ENCODE data around the gene AGAP5. TPM values are rescaled to one million over a fixed set of nuclear protein-coding genes. Genes with fewer than 3 reads are reported as not detected.

Gene AGAP5
- total and polyA plus RNA-seq, 2 of the 13 experiments (the other 11 are each of a cell fraction or from before 2014, with no cell fraction given), result 5.3 to 7.9 TPM

DNA sequence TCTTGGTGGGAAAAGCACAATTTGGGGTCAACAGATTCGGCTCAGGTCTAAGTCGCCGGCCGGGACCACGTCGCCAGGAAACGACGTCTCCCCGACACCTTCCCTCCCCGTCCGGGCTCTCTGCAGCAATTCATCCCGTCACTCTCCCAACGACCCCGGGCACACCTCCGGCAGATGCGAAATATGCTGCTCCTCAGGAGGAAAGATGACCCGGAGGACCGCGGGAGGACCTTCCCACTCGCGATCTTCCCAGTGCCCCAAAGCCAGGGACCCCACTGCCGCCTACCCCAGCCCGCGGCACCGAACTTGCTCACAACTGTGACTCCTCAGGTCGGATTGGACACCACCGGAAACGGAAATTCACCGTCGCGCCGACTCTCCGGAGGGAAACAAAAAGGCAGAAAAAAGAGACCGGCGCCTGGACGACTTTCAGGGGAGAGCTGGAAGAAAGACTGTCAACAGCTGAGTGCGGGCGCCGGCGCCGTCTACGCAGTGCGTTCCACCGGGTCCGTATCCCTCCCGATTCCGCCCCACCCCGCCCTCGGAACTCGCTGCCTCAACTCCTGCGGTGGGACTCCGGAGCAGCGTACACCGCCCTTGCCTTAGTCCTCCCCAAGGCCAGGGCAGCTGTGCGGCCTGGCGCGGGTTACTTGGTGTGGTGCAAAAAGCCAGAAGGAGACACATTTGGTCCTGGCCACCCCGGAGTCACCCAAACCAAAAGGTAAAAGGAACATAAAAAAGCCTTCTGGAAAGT lies 32.4 kb upstream of the AGAP5 start (continued):
- TF ChIP-seq ZNF615 (CRISPR knock-in tag; IDR thresholded peaks at IDR 0.05; ENCODE audit: borderline replicate concordance), result peak; percentile 82; the same call in 1 of the 2 replicates
- TF ChIP-seq, protein P1, sequence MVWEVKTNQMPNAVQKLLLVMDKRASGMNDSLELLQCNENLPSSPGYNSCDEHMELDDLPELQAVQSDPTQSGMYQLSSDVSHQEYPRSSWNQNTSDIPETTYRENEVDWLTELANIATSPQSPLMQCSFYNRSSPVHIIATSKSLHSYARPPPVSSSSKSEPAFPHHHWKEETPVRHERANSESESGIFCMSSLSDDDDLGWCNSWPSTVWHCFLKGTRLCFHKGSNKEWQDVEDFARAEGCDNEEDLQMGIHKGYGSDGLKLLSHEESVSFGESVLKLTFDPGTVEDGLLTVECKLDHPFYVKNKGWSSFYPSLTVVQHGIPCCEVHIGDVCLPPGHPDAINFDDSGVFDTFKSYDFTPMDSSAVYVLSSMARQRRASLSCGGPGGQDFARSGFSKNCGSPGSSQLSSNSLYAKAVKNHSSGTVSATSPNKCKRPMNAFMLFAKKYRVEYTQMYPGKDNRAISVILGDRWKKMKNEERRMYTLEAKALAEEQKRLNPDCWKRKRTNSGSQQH (CRISPR knock-in tag; IDR thresholded peaks at IDR 0.05; ENCODE audit: low read depth), result peak; percentile 88
- peak; percentile 43; the same call in 1 of the 2 replicates for TF ChIP-seq TBX3 (IDR thresholded peaks at IDR 0.05; ENCODE audit: borderline replicate concordance)
- TF ChIP-seq ZNF451 (CRISPR knock-in tag; IDR thresholded peaks at IDR 0.05), result peak; percentile 27; the same call in 1 of the 2 replicates
- peak; percentile 53; the same call in 1 of the 2 replicates for TF ChIP-seq DR1 (CRISPR knock-in tag; IDR thresholded peaks at IDR 0.05)
- peak; percentile 60; the same call in 1 of the 3 replicates for TF ChIP-seq MXI1 (IDR thresholded peaks at IDR 0.05; ENCODE audit: borderline replicate concordance, low read depth, low read length)
- TF ChIP-seq, protein P2, sequence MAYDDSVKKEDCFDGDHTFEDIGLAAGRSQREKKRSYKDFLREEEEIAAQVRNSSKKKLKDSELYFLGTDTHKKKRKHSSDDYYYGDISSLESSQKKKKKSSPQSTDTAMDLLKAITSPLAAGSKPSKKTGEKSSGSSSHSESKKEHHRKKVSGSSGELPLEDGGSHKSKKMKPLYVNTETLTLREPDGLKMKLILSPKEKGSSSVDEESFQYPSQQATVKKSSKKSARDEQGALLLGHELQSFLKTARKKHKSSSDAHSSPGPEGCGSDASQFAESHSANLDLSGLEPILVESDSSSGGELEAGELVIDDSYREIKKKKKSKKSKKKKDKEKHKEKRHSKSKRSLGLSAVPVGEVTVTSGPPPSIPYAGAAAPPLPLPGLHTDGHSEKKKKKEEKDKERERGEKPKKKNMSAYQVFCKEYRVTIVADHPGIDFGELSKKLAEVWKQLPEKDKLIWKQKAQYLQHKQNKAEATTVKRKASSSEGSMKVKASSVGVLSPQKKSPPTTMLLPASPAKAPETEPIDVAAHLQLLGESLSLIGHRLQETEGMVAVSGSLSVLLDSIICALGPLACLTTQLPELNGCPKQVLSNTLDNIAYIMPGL (CRISPR knock-in tag; IDR thresholded peaks at IDR 0.05; ENCODE audit: borderline replicate concordance in 1 of 2, low read depth in 1 of 2), result peak; percentile 74 to 93; a peak in 3 of 4 replicates
- peak; percentile 38; the same call in 1 of the 2 replicates for TF ChIP-seq NCOR1 (IDR thresholded peaks at IDR 0.05; ENCODE audit: borderline replicate concordance, low read length)
- peak; percentile 91 for TF ChIP-seq SIN3B (IDR thresholded peaks at IDR 0.05; ENCODE audit: low read length)
- TF ChIP-seq, protein P3, sequence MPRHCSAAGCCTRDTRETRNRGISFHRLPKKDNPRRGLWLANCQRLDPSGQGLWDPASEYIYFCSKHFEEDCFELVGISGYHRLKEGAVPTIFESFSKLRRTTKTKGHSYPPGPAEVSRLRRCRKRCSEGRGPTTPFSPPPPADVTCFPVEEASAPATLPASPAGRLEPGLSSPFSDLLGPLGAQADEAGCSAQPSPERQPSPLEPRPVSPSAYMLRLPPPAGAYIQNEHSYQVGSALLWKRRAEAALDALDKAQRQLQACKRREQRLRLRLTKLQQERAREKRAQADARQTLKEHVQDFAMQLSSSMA (CRISPR knock-in tag; IDR thresholded peaks at IDR 0.05), result 0 out of 2 replicates have a peak, but pooled peaks have one; percentile 25
- peak; percentile 81 for TF ChIP-seq ZNF12 (CRISPR knock-in tag; IDR thresholded peaks at IDR 0.05)
- no peak for TF ChIP-seq ZNF839 (CRISPR knock-in tag; IDR thresholded peaks at IDR 0.05; ENCODE audit: borderline replicate concordance)
- TF ChIP-seq, protein P4, sequence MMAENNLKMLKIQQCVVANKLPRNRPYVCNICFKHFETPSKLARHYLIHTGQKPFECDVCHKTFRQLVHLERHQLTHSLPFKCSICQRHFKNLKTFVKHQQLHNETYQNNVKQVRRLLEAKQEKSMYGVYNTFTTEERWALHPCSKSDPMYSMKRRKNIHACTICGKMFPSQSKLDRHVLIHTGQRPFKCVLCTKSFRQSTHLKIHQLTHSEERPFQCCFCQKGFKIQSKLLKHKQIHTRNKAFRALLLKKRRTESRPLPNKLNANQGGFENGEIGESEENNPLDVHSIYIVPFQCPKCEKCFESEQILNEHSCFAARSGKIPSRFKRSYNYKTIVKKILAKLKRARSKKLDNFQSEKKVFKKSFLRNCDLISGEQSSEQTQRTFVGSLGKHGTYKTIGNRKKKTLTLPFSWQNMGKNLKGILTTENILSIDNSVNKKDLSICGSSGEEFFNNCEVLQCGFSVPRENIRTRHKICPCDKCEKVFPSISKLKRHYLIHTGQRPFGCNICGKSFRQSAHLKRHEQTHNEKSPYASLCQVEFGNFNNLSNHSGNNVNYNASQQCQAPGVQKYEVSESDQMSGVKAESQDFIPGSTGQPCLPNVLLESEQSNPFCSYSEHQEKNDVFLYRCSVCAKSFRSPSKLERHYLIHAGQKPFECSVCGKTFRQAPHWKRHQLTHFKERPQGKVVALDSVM (CRISPR knock-in tag; IDR thresholded peaks at IDR 0.05), result peak; percentile 67
- TF ChIP-seq, protein P5, sequence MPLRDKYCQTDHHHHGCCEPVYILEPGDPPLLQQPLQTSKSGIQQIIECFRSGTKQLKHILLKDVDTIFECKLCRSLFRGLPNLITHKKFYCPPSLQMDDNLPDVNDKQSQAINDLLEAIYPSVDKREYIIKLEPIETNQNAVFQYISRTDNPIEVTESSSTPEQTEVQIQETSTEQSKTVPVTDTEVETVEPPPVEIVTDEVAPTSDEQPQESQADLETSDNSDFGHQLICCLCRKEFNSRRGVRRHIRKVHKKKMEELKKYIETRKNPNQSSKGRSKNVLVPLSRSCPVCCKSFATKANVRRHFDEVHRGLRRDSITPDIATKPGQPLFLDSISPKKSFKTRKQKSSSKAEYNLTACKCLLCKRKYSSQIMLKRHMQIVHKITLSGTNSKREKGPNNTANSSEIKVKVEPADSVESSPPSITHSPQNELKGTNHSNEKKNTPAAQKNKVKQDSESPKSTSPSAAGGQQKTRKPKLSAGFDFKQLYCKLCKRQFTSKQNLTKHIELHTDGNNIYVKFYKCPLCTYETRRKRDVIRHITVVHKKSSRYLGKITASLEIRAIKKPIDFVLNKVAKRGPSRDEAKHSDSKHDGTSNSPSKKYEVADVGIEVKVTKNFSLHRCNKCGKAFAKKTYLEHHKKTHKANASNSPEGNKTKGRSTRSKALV (CRISPR knock-in tag; IDR thresholded peaks at IDR 0.05), result no peak; the same call in 1 of the 2 replicates
- peak; percentile 95 for TF ChIP-seq ASH2L (IDR thresholded peaks at IDR 0.05; ENCODE audit: insufficient read length, low read depth, low read length)

Data from HepG2 (cell line).